ENCODE data around the gene PCDHGB7.

GRCh38 chr5:141374627-141375026, 42.9 kb upstream of the PCDHGB7 start:
- TF ChIP-seq CTCF (IDR thresholded peaks at IDR 0.05) (no peak), POLR2AphosphoS5 (IDR thresholded peaks at IDR 0.05) (no peak), POLR2A (IDR thresholded peaks at IDR 0.05) (no peak)

Measured in breast epithelium (tissue), 3 donors.